ENCODE data around the gene NRROS.

- TF ChIP-seq FOXA1 (IDR thresholded peaks at IDR 0.05) (no peak), ZNF384 (IDR thresholded peaks at IDR 0.05) (no peak), HDGF (IDR thresholded peaks at IDR 0.05; ENCODE audit: borderline replicate concordance) (no peak), SP1 (IDR thresholded peaks at IDR 0.05) (no peak), ARNT (IDR thresholded peaks at IDR 0.05) (no peak), SUZ12 (IDR thresholded peaks at IDR 0.05) (no peak), ELF4 (IDR thresholded peaks at IDR 0.05) (no peak)
These were observed 22.2 kb upstream of the NRROS start for GRCh38 chr3:196617256-196617655.

All from HEK293T (cell line).